ENCODE data around the gene GCSH.

DNA sequence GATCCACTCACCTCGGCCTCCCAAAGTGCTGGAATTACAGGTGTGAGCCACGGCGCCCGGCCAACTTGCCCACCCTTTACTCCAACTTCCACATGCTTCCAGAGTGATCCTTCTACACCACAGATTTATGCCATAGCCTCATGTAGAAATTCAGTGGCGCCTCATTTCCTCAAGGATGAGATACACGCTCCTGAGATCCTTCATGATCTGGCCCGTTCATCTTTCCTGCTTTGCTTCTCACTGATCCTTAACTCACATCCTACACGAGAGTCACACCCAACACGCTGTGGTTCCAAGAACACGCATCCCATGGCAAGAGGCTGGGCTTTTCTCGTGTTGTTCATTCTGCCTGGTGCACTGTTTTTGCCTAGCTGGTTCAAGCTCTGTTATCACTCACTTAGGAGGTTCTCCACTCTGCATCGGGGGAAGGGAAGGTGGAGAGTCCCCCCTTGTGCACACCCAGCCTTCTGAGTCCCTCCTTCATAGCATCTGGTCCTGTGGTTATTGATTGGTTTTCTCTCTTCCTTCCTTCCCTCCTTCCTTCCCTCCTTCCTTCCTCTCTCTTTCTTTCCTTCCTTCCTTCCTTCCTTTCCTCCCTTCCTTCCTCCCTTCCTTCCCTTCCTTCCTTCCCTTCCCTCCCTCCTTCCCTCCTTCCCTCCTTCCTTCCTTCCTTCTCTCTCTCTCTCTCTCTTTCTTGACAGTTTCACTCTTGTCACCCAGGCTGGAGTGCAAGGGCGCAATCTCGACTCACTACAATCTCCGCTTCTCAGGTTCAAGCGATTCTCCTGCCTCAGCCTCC lies 32.7 kb upstream of the GCSH start:
- TF ChIP-seq ZNF138 (CRISPR knock-in tag; IDR thresholded peaks at IDR 0.05; ENCODE audit: low read depth), result no peak
- no peak for TF ChIP-seq CTCF (CRISPR knock-in tag; IDR thresholded peaks at IDR 0.05)
- TF ChIP-seq NFKB2 (CRISPR knock-in tag; IDR thresholded peaks at IDR 0.05; ENCODE audit: borderline replicate concordance), result no peak
- no peak for TF ChIP-seq NFE2L1 (CRISPR knock-in tag; IDR thresholded peaks at IDR 0.05; ENCODE audit: borderline replicate concordance)
- no peak for TF ChIP-seq SUZ12 (IDR thresholded peaks at IDR 0.05; ENCODE audit: low read depth, low read length)
- TF ChIP-seq SPEN (CRISPR knock-in tag; IDR thresholded peaks at IDR 0.05; ENCODE audit: low read depth), result no peak
- TF ChIP-seq EP300 (IDR thresholded peaks at IDR 0.05; ENCODE audit: low read depth in 2 of 2, low read length in 2 of 2), result no peak
- no peak for TF ChIP-seq EP300 (CRISPR knock-in tag; IDR thresholded peaks at IDR 0.05; ENCODE audit: borderline replicate concordance)
- TF ChIP-seq MZF1 (CRISPR knock-in tag; IDR thresholded peaks at IDR 0.05; ENCODE audit: borderline replicate concordance), result no peak
- TF ChIP-seq ZNF282 (IDR thresholded peaks at IDR 0.05; ENCODE audit: partially characterized antibody), result no peak
- TF ChIP-seq, protein P1, sequence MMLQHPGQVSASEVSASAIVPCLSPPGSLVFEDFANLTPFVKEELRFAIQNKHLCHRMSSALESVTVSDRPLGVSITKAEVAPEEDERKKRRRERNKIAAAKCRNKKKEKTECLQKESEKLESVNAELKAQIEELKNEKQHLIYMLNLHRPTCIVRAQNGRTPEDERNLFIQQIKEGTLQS (CRISPR knock-in tag; IDR thresholded peaks at IDR 0.05), result no peak
- no peak for TF ChIP-seq POLR2A (IDR thresholded peaks at IDR 0.05; ENCODE audit: insufficient read depth in 1 of 2, low read depth in 2 of 2, low read length in 2 of 2)
- no peak for TF ChIP-seq ZNF331 (CRISPR knock-in tag; IDR thresholded peaks at IDR 0.05)
- no peak for TF ChIP-seq GFI1 (CRISPR knock-in tag; IDR thresholded peaks at IDR 0.05; ENCODE audit: borderline replicate concordance)
